Measurements from ENCODE around the gene TSPEAR.

DNA sequence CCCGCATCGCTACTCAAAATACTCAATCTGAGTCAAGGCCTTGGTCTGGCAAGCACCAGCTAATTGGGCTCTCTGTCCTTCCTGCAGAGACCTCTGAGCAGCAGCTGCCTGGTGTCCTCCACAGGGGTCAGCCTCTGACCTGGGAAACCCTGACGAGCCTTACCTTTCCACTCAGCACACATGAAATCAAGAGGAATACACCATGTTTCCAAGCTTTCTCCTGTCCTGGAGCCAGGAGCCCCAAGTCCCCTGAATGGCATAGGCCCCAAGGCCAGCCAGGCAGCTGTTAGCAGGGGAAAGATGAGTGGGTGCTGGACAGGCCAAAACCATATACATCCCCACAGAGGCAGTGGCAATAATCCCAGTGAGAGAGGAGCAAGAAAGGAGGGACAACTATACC is 27.2 kb upstream of the TSPEAR start:
- TF ChIP-seq CTCF (IDR thresholded peaks at IDR 0.05; ENCODE audit: low read depth, low read length, poor library complexity, severe bottlenecking): no peak
- no peak for TF ChIP-seq EZH2phosphoT487 (IDR thresholded peaks at IDR 0.05; ENCODE audit: borderline replicate concordance, low read length)

Data from DOHH2 (cell line).